Activated T-cell treated with anti-CD3 and anti-CD28 coated beads for 4 hours (primary cell): ENCODE measurements around the gene MTO1.
"Not testable (repeated sequence)": the region's sequence is repeated elsewhere in the genome, so short reads cannot be mapped to it uniquely, and the experiment has no call there.

Experiments
- DNase-seq: peaks from one replicate; pipeline ENCODE4 v3.0.0-alpha.2; 2020

The MTO1 gene

DNA sequence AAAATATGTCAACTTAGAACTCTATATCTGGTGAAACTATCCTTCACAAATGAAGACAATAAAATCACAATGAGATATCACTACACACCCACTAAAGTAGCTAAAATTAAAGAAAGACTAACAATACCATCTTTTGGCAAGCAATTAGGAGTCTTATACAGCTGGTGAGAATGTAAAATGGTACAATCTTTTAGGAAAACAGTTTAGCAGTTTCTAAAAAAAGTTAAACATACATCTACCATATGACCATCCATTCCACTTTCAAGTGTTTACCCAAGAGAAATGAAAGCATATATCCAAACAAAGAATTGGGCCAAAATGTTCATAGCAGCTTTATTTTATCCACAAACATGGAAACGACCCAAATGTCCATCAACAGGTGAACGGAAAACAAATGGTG, 73.1 kb downstream of the MTO1 start:
- no peak for DNase-seq

DNA sequence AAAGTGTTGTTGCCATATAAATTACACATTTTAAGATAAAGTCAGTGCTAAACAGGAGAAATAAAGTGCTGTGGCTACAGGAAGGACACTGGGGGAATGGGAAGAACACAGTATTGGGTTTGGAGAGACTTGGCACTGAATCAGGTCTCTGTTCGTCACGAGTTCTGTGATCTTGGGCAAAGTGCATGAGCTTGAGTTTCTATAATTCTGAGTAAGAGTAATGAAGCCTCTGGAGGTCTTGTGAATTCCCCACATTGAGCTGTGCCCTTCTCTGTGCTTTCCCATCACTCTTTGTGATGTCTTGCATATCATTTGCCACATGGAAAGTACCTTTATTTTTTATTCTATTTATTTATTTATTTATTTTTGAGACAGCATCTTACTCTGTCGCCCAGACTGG, 76.1 kb downstream of the MTO1 start:
- no peak for DNase-seq

DNA sequence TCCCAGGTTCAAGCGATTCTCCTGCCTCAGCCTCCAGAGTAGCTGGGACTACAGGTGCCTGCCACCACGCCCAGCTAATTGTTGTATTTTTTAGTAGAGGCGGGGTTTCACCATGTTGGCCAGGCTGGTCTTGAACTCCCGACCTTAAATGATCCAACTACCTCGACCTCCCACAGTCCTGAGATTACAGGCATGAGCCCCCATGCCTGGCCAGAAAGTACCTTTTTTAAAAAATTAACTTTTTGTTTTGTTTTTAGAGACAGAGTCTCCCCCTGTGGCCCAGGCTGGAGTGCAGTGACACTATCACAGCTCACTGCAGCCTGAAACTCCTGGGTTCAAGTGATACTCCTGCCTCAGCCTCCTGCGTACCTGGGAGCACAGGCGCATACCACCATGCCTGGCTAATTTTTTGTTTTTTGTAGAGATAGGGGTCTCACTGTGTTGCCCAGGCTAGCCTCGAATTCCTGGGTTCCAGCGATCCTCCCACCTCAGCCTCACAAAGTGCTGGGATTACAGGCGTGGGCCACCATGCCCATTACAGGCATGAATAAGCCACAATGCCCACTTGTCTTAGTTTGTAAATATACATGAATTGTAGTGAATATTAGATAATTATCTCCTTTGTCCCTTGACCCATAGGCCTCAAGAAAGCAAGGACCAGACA, 76.7 kb downstream of the MTO1 start:
- no peak for DNase-seq

DNA sequence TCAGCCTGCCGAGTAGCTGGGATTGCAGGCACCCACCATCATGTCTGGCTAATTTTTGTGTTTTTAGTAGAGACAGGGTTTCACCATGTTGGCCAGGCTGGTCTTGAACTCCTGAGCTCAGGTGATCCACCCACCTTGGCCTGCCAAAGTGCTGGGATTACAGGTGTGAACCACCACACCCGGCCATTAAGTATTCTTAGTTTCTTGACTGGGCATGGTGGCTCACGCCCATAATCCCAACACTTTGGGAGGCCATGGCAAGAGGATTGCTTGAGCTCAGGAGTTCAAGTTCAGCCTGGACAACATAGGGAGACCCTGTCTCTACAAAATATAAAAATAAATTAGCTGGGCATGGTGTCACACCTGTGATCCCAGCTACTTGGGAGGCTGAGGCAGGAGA, 80.9 kb downstream of the MTO1 start:
- not testable (repeated sequence) for DNase-seq

DNA sequence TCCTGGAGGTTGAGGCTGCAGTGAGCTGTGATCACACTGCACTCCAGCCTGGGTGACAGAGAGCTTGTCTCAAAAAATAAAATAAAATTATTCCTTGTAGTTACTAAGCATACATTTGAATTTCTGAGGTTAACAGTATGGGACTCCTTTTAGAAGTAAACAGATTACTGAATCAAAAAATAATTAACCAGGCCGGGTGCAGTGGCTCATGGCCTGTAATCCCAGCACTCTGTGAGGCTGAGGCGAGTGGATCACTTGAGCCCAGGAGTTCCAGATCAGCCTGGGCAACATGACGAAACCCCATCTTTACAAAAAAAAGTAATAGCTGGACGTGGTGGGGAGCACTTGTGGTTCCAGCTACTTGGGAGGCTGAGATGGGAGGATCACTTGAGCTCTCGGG, 81.4 kb downstream of the MTO1 start:
- DNase-seq = no peak

DNA sequence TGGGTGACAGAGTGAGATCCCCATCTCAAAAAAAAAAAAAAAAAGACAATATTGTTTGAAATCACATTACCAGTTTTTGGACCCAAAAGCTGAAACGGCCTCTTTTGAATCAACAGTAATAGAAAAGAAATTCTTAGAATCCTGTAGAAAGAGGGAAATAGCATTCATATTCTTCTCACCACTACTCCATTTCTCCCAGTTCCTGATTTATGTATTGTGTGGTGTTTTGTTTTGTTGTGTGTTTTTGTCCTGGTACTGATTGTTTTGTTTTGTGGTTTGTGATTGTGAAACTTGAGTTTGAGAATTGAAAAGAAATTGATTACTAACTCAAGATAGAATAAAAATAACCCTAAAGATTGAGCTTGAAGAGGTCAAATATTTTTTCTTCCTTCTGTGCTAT, 85.5 kb downstream of the MTO1 start:
- no peak for DNase-seq

DNA sequence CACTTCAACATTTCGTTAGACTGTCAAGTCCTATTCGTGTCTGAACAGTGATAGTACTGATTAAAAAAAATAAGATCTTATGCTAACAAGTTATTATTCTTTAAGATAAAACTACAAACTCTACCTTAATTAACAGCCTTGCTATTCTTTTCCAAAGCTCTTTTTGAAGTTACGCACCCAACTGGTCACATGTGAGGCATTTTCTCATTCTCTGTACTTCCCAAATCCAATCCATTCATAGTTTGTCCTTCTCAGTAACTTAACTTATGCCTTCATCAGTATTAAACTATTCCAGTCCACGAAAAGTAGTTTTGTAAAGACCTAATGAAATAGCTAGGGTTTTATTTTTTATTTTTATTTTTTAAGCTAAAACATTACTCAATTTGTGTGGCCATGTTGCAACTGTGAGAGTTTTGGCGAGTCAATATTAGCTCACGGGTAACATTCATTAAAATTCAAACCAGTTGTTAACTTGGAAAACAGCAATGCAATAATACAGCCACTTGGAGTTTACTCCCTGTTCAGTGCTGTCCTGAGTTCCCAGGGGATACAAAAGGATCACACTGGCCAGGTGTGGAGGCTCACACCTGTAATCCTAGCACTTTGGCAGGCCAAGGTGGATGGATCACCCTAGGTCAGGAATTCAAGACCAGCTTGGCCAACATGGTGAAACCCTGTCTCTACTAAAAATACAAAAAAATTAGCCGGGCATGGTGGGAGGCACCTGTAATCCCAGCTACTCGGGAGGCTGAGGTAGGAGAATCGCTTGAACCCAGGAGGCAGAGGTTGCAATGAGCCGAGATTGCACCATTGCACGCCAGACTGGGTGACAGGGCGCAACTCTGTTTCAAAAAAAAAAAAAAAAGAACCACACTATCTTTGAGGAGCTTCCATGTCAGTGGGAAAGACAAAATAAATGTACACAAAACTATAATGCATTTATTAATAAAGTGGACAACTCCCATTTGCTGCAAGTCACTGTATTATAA, 87.2 kb downstream of the MTO1 start:
- no peak for DNase-seq

DNA sequence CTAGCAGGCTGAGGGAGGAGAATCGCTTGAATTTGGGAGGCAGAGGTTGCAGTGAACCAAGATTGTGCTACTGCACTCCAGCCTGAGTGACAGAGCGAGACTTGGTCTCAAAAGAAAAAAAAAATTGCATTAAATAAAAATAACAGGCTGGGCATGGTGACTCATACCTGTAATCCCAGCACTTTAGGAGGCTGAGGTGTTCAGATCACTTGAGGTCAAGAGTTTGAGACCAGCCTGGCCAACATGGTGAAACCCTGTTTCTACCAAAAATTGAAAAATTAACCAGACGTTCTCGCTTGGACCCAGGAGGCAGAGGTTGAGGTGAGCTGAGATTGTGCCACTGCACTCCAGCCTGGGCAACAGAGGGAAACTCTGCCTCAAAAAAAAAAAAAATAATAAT, 89.6 kb downstream of the MTO1 start:
- DNase-seq = not testable (repeated sequence)

DNA sequence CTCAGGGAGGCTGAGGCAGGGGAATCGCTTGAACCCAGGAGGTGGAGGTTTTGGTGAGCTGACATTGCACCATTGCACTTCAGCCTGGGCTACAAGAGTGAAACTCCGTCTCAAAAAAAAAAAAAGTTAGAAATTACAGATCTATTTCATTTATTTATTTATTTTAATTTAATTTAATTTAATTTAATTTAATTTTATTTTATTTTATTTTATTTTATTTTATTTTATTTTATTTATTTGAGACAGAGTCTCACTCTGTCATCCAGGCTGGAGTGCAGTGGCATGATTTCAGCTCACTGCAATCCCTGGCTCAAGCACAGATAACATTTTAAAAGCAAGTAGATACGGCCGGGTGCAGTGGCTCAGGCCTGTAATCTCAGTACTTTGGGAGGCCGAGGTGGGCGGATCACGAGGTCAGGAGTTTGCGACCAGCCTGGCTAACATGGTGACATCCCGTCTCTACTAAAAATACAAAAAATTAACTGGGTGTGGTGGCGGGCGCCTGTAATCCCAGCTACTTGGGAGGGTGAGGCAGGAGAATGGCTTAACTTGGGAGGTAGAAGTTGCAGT, 93.9 kb downstream of the MTO1 start:
- not testable (repeated sequence) for DNase-seq

DNA sequence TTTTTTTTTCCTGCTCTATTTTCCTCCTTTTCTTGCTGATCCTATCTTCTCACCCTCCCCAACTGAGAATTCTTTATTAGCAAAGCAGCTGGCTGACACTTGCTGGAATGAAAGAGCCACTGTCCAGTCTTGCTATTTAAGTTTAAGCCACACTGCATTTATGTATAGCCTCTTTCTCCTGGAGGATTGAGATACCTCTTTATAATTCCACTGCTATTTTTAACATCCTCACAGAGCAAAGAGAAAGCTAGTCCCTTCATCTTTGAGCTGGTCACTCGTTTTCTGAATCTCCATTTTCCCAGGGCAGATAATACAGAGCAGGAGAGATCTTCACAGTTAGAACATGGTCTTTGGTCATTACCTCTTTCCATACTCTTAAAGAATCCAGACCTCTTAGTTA, 95.3 kb downstream of the MTO1 start:
- DNase-seq = no peak
